Activated CD8-positive, alpha-beta T cell treated with anti-CD3 and anti-CD28 coated beads for 36 hours (primary cell): ENCODE measurements around the gene BROX. TPM values are rescaled to one million over a fixed set of nuclear protein-coding genes. Genes with fewer than 3 reads are reported as not detected.

ENCODE experiments used
- ATAC-seq: fragments of 200-7000 bp; cut with Tn5 transposase; one replicate; pipeline ENCODE4 v1.10.0; 2021; ENCODE audit warnings: mild to moderate bottlenecking, moderate library complexity
- CTCF ChIA-PET: fragments of 350-600 bp; sonication (Branson Sonifier 250); formaldehyde crosslinking; loops from one replicate; lab custom pipeline; 2021; ENCODE audit warnings: antibody characterized with exemption; lab: Charles Lee
- POLR2A ChIA-PET: fragments of 350-600 bp; sonication (Branson Sonifier 250); formaldehyde crosslinking; loops from one replicate; lab custom pipeline; 2021; ENCODE audit warnings: antibody characterized with exemption; lab: Charles Lee
- DNase-seq: peaks from one replicate; pipeline ENCODE4 v3.0.0-alpha.2; 2020
- H3K27ac Mint-ChIP-seq: one replicate; pipeline ENCODE4 v1.8.0; 2021; ENCODE audit warnings: mild to moderate bottlenecking, mixed read lengths
- H3K27me3 Mint-ChIP-seq: one replicate; pipeline ENCODE4 v1.8.0; 2021; ENCODE audit warnings: mixed read lengths
- H3K36me3 Mint-ChIP-seq: one replicate; pipeline ENCODE4 v1.8.0; 2021; ENCODE audit warnings: low read depth, mixed read lengths
- H3K4me1 Mint-ChIP-seq: one replicate; pipeline ENCODE4 v1.8.0; 2021; ENCODE audit warnings: low read depth, mixed read lengths
- H3K4me3 Mint-ChIP-seq: one replicate; pipeline ENCODE4 v1.8.0; 2021; ENCODE audit warnings: mild to moderate bottlenecking, moderate library complexity, mixed read lengths
- H3K9me3 Mint-ChIP-seq: one replicate; pipeline ENCODE4 v1.8.0; 2021; ENCODE audit warnings: mixed read lengths
- intact Hi-C: fragments of 100-400 bp; cut with micrococcal nuclease; formaldehyde crosslinking; loops from one replicate; pipeline ENCODE4 v1.10.0; 2022
- total RNA-seq, 2 experiments: library from RNA; stranded (reverse); gene quantifications; one replicate each; pipeline ENCODE4 v1.2.3, GENCODE V29; 2021
- TF ChIP-seq, protein P1 (sequence below): fragments of 200-600 bp; IDR thresholded peaks from one replicate; pipeline ENCODE4 v1.8.0; 2022; ENCODE audit warnings: antibody characterized with exemption, mild to moderate bottlenecking

Gene BROX
- total RNA-seq, 2 experiments from 2014 or later = 25.7 to 32.8 TPM

DNA sequence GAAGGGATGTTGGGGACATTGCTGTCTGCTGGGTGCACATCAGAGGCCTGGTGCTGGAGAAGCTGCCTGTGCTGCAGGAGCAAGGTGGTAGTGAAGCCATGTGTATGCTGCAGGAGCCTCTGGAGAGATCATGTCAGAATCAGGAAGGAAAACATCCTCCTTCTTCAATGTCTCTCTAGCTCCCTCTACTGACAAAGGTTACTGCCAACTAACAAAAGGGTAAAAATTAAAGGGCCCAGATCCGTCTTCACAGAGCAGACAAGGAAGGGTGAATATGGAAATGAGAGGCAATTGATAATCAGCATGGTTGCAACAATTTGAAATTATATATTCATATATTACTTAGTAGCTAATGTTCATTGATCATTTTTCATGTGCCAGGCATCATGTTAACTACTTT lies 56.8 kb downstream of the BROX start:
- Mint-ChIP-seq H3K4me3 (no peak overlapping the region), H3K4me1 (peaks cover 13% of the 10 kb centered on the region), H3K9me3 (peaks cover 25% of the 10 kb centered on the region), H3K36me3 (peaks cover 7% of the 10 kb centered on the region), H3K27ac (no peak overlapping the region), H3K27me3 (peaks cover 5% of the 10 kb centered on the region)
- DNase-seq (no peak), ATAC-seq (no peak)
- ChIA-PET CTCF (interaction anchor here (1.0 kb wide), 1 partner anchor 13 kb away, joined by 4 read pairs; no protein-coding TSS in a partner anchor), POLR2A (no interaction called here)
- TF ChIP-seq, protein P1, sequence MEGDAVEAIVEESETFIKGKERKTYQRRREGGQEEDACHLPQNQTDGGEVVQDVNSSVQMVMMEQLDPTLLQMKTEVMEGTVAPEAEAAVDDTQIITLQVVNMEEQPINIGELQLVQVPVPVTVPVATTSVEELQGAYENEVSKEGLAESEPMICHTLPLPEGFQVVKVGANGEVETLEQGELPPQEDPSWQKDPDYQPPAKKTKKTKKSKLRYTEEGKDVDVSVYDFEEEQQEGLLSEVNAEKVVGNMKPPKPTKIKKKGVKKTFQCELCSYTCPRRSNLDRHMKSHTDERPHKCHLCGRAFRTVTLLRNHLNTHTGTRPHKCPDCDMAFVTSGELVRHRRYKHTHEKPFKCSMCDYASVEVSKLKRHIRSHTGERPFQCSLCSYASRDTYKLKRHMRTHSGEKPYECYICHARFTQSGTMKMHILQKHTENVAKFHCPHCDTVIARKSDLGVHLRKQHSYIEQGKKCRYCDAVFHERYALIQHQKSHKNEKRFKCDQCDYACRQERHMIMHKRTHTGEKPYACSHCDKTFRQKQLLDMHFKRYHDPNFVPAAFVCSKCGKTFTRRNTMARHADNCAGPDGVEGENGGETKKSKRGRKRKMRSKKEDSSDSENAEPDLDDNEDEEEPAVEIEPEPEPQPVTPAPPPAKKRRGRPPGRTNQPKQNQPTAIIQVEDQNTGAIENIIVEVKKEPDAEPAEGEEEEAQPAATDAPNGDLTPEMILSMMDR = no peak
- intact Hi-C loops = no loop called here

GRCh38 chr1:222769971-222770620 lies 57.7 kb downstream of the BROX start:
- Mint-ChIP-seq H3K27me3 (peaks cover 5% of the 10 kb centered on the region), H3K4me1 (peaks cover 13% of the 10 kb centered on the region), H3K9me3 (peaks cover 25% of the 10 kb centered on the region), H3K27ac (no peak overlapping the region), H3K36me3 (peaks cover 7% of the 10 kb centered on the region), H3K4me3 (no peak overlapping the region)
- intact Hi-C loops = no loop called here
- TF ChIP-seq, protein P1 = no peak
- no peak for DNase-seq
- CTCF ChIA-PET = interaction anchor here (1.0 kb wide), 1 partner anchor 14 kb away, joined by 4 read pairs; no protein-coding TSS in a partner anchor
- no peak for ATAC-seq
- POLR2A ChIA-PET = no interaction called here

GRCh38 chr1:222772996-222773379 lies 60.6 kb downstream of the BROX start:
- peaks cover 13% of the 10 kb centered on the region for H3K4me1 Mint-ChIP-seq
- peaks cover 5% of the 10 kb centered on the region for H3K27me3 Mint-ChIP-seq
- peaks cover 7% of the 10 kb centered on the region for H3K36me3 Mint-ChIP-seq
- peak overlapping the region; percentile 19 for H3K27ac Mint-ChIP-seq
- CTCF ChIA-PET = interaction anchor here (0.9 kb wide), 1 partner anchor 34 kb away, joined by 3 read pairs; no protein-coding TSS in a partner anchor
- TF ChIP-seq, protein P1 = no peak
- DNase-seq (peak; percentile 48), ATAC-seq (peak; percentile 75)
- no peak overlapping the region for H3K4me3 Mint-ChIP-seq
- intact Hi-C loops = no loop called here
- H3K9me3 Mint-ChIP-seq = peaks cover 20% of the 10 kb centered on the region
- POLR2A ChIA-PET = no interaction called here

- Mint-ChIP-seq H3K4me3 (no peak overlapping the region), H3K27ac (no peak overlapping the region), H3K4me1 (peaks cover 10% of the 10 kb centered on the region), H3K27me3 (peaks cover 9% of the 10 kb centered on the region), H3K9me3 (no peaks in the 10 kb centered on the region), H3K36me3 (no peaks in the 10 kb centered on the region)
- ChIA-PET POLR2A (no interaction called here), CTCF (interaction anchor here (0.7 to 1.6 kb wide), 3 partner anchors 38 to 356 kb away, joined by 3 to 5 read pairs (median 3); no protein-coding TSS in a partner anchor)
- intact Hi-C loops = no loop called here
- ATAC-seq (no peak), DNase-seq (no peak)
- TF ChIP-seq, protein P1 = no peak
Observed at GRCh38 chr1:222777463-222777862, 65.1 kb downstream of the BROX start.

- intact Hi-C loops = no loop called here
- H3K4me3 Mint-ChIP-seq = no peak overlapping the region
- H3K27ac Mint-ChIP-seq = no peak overlapping the region
- no peaks in the 10 kb centered on the region for H3K9me3 Mint-ChIP-seq
- TF ChIP-seq, protein P1 = no peak
- ATAC-seq (no peak), DNase-seq (no peak)
- ChIA-PET POLR2A (no interaction called here), CTCF (no interaction called here)
- H3K4me1 Mint-ChIP-seq = peaks cover 5% of the 10 kb centered on the region
- H3K27me3 Mint-ChIP-seq = peaks cover 9% of the 10 kb centered on the region
- no peaks in the 10 kb centered on the region for H3K36me3 Mint-ChIP-seq
Observed at GRCh38 chr1:222777977-222778376, 65.6 kb downstream of the BROX start.
